ENCODE measurements around the gene TMEM201. TPM values are rescaled to one million over a fixed set of nuclear protein-coding genes. Genes with fewer than 3 reads are reported as not detected.

Gene TMEM201
- total and polyA plus RNA-seq, 2 of the 13 experiments (the other 11 are each of a cell fraction or from before 2014, with no cell fraction given): 1.5 to 8.2 TPM

GRCh38 chr1:9553736-9554144, 35.0 kb upstream of the TMEM201 start (continued):
- TF ChIP-seq STAT6 (CRISPR knock-in tag; IDR thresholded peaks at IDR 0.05; ENCODE audit: borderline replicate concordance) (peak; percentile 78; the same call in 1 of the 2 replicates), NR2F6 (IDR thresholded peaks at IDR 0.05) (peak; percentile 99), NR2F6 (CRISPR knock-in tag; IDR thresholded peaks at IDR 0.05) (peak; percentile 99), ZNF792 (CRISPR knock-in tag; IDR thresholded peaks at IDR 0.05) (peak; percentile 89), KDM5A (IDR thresholded peaks at IDR 0.05; ENCODE audit: borderline replicate concordance, low read length) (no peak), SP4 (CRISPR knock-in tag; IDR thresholded peaks at IDR 0.05) (peak; percentile 69; the same call in 1 of the 2 replicates), UBTF (CRISPR knock-in tag; IDR thresholded peaks at IDR 0.05) (peak; percentile 46), SP1 (IDR thresholded peaks at IDR 0.05) (no peak), SP1 (CRISPR knock-in tag; IDR thresholded peaks at IDR 0.05) (0 out of 2 replicates have a peak, but pooled peaks have one; percentile 19), ZNF766 (CRISPR knock-in tag; IDR thresholded peaks at IDR 0.05; ENCODE audit: borderline replicate concordance) (no peak; the same call in 1 of the 2 replicates), RFX3 (CRISPR knock-in tag; IDR thresholded peaks at IDR 0.05) (no peak), ZNF710 (CRISPR knock-in tag; IDR thresholded peaks at IDR 0.05; ENCODE audit: borderline replicate concordance) (peak; percentile 89; the same call in 1 of the 2 replicates), ZNF251 (CRISPR knock-in tag; IDR thresholded peaks at IDR 0.05) (no peak), HMG20A (CRISPR knock-in tag; IDR thresholded peaks at IDR 0.05; ENCODE audit: borderline replicate concordance) (peak; percentile 98), SOX13 (IDR thresholded peaks at IDR 0.05) (peak; percentile 77), SOX13 (CRISPR knock-in tag; conservative IDR thresholded peaks at IDR 0.05 in 1 of 2, IDR thresholded peaks at IDR 0.05 in 1 of 2) (peak in 1 of 2 experiments; percentile 96; a peak in 2 of 4 replicates), ZNF670 (CRISPR knock-in tag; IDR thresholded peaks at IDR 0.05; ENCODE audit: borderline replicate concordance) (no peak), ATF5 (CRISPR knock-in tag; IDR thresholded peaks at IDR 0.05; ENCODE audit: low read depth) (no peak), PATZ1 (CRISPR knock-in tag; IDR thresholded peaks at IDR 0.05) (peak; percentile 94), ZFP41 (CRISPR knock-in tag; IDR thresholded peaks at IDR 0.05; ENCODE audit: borderline replicate concordance) (no peak)
